ENCODE data around the gene BATF3.
"Not testable (repeated sequence)": the region's sequence is repeated elsewhere in the genome, so short reads cannot be mapped to it uniquely, and the experiment has no call there.

Gene BATF3, protein sequence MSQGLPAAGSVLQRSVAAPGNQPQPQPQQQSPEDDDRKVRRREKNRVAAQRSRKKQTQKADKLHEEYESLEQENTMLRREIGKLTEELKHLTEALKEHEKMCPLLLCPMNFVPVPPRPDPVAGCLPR

DNA sequence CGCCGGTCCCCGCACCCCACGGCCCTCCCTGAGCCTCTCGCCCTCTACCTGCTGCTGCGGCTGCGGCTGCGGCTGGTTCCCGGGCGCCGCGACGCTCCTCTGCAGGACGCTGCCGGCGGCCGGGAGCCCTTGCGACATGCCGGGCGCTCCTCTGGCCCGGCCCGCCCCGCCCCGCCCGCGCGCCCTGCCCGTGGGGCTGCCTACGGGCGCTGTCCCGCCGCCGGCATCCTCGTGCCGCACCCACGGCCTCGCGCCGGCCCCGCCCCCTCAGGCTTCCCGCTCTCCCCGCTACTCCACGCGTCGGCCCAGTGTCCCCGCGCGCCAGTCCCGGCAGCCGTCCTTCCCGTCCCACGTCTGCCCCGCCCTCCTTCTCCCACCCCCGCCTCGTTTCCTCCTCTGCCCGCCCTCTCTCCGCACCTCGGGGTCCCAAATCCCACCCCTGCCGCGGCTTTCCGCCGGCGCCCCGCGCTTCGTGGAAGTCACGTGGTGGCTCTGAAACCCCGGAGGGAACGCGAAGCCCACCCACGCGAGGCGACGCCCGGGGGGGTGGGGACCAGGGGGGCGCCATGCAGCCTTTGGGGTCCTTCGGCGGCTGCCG is at the start of gene BATF3:
BATF3 (minus strand) TSS at position 216 of the 598 bp plus-strand sequence; CDS start at position 138, 78 bp downstream.
- no peak for DNase-seq (ENCODE audit: low read depth in 1 of 2, low spot score in 1 of 2)
- in situ Hi-C loops (cut with HindIII; ENCODE audit: low pct_unique_long_range_greater_than_20kb, low sequenced_read_pairs): no loop called here
- no peak for TF ChIP-seq JUND (IDR thresholded peaks at IDR 0.05; ENCODE audit: low read depth)

DNA sequence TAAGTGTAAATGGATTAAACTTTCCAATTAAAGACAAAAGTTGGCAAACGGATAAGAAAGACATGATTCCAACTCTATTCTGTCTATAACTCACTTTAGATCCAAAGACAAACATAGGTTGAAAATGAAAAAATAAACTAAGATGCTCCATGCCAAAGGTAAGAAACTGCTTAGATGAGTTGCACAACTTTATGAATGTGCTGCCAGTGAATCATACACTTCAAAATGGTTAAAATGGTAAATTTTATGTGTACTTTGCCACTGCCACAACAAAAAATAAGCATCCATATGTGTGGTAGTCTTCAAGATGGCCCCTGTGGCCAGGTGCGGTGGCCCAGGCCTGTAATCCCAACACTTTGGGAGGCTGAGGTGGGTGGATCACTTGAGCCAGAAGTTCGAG is 46.9 kb upstream of the BATF3 start:
- no peak for DNase-seq (ENCODE audit: low read depth in 1 of 2, low spot score in 1 of 2)
- no peak for TF ChIP-seq JUND (IDR thresholded peaks at IDR 0.05; ENCODE audit: low read depth)
- in situ Hi-C loops (cut with HindIII; ENCODE audit: low pct_unique_long_range_greater_than_20kb, low sequenced_read_pairs): no loop called here

DNA sequence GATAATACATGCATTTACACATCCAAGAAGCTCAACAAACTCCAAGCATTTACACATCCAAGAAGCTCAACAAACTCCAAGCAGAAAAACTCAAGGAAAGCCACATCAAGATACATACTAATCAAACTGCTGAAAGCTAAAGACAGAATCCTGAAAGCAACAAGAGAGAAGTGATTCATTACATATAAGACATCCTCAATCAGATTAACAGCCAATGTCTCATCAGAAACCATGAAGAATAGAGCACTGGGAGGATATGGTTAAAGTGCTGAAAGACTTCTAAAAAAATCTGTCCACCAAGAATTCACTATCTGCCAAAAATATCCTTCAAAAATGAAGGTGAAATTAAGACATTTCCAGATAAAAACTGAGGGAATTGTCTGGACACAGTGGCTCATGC is 45.7 kb upstream of the BATF3 start:
- no peak for TF ChIP-seq JUND (IDR thresholded peaks at IDR 0.05; ENCODE audit: low read depth)
- in situ Hi-C loops (cut with HindIII; ENCODE audit: low pct_unique_long_range_greater_than_20kb, low sequenced_read_pairs): no loop called here
- no peak for DNase-seq (ENCODE audit: low read depth in 1 of 2, low spot score in 1 of 2)

GRCh38 chr1:212743901-212744475 is 44.3 kb upstream of the BATF3 start:
- TF ChIP-seq JUND (IDR thresholded peaks at IDR 0.05; ENCODE audit: low read depth): no peak
- DNase-seq (ENCODE audit: low read depth in 1 of 2, low spot score in 1 of 2): no peak
- in situ Hi-C loops (cut with HindIII; ENCODE audit: low pct_unique_long_range_greater_than_20kb, low sequenced_read_pairs): no loop called here

DNA sequence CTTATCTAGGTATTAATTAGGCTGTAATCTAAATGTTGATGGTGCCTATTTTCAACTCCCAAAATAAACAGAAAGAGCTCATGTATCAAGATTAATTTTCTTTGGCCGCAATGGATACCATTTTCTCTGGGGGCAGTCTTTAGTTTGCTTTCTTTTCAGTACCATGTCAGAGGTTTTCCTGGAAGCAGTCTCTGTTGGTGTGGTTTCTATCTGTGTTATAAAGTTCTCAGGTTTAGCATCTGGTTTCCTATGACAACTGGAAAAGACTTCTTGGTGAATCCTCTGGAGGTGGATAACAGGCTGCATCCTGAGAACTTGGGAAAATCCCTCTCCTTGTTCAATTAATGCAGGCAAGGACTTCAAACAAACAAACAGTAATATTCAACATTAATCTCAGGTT is 38.7 kb upstream of the BATF3 start:
- DNase-seq (ENCODE audit: low read depth in 1 of 2, low spot score in 1 of 2): no peak
- in situ Hi-C loops (cut with HindIII; ENCODE audit: low pct_unique_long_range_greater_than_20kb, low sequenced_read_pairs): no loop called here
- no peak for TF ChIP-seq JUND (IDR thresholded peaks at IDR 0.05; ENCODE audit: low read depth)

GRCh38 chr1:212737559-212737958 is 37.9 kb upstream of the BATF3 start:
- TF ChIP-seq JUND (IDR thresholded peaks at IDR 0.05; ENCODE audit: low read depth): no peak
- in situ Hi-C loops (cut with HindIII; ENCODE audit: low pct_unique_long_range_greater_than_20kb, low sequenced_read_pairs): no loop called here
- no peak for DNase-seq (ENCODE audit: low read depth in 1 of 2, low spot score in 1 of 2)

GRCh38 chr1:212733109-212733508 is 33.5 kb upstream of the BATF3 start:
- DNase-seq (ENCODE audit: low read depth in 1 of 2, low spot score in 1 of 2): no peak
- no peak for TF ChIP-seq JUND (IDR thresholded peaks at IDR 0.05; ENCODE audit: low read depth)
- in situ Hi-C loops (cut with HindIII; ENCODE audit: low pct_unique_long_range_greater_than_20kb, low sequenced_read_pairs): no loop called here

GRCh38 chr1:212731630-212732029 is 32.0 kb upstream of the BATF3 start:
- in situ Hi-C loops (cut with HindIII; ENCODE audit: low pct_unique_long_range_greater_than_20kb, low sequenced_read_pairs): no loop called here
- DNase-seq (ENCODE audit: low read depth in 1 of 2, low spot score in 1 of 2): no peak
- no peak for TF ChIP-seq JUND (IDR thresholded peaks at IDR 0.05; ENCODE audit: low read depth)

DNA sequence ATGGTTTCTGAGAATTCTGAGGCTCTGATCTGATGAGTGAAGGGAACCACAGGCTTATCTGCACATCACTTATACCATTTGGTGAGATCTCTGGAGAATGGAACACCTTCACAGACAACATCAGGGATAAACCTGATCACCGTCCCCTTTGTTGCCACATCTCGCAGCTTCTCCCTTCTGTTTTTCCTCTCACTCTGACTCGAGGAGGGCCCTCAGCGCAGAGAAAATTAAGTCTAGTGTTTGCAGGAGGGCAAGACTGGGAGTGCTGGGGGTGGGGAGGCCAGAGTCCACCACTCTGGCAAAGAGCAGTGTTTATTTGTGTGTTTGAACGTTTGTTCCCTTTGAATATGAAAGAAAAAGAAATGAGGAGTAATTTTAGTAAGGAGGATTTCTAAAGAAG is 29.0 kb upstream of the BATF3 start:
- no peak for TF ChIP-seq JUND (IDR thresholded peaks at IDR 0.05; ENCODE audit: low read depth)
- in situ Hi-C loops (cut with HindIII; ENCODE audit: low pct_unique_long_range_greater_than_20kb, low sequenced_read_pairs): no loop called here
- DNase-seq (ENCODE audit: low read depth in 1 of 2, low spot score in 1 of 2): no peak

- in situ Hi-C loops (cut with HindIII; ENCODE audit: low pct_unique_long_range_greater_than_20kb, low sequenced_read_pairs): no loop called here
- TF ChIP-seq JUND (IDR thresholded peaks at IDR 0.05; ENCODE audit: low read depth): no peak
- DNase-seq (ENCODE audit: low read depth in 1 of 2, low spot score in 1 of 2): no peak
Measured at GRCh38 chr1:212727386-212728181, 27.9 kb upstream of the BATF3 start.

DNA sequence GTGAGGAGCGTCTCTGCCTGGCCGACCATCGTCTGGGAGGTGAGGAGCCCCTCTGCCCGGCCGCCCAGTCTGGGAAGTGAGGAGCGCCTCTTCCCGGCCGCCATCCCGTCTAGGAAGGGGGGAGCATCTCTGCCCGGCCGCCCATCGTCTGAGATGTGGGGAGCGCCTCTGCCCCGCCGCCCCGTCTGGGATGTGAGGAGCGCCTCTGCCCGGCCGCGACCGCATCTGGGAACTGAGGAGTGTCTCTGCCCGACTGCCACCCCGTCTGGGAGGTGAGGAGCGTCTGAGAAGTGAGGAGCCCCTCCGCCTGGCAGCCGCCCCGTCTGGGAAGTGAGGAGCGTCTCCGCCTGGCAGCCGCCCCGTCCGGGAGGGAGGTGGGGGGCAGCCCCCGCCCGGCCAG is 25.0 kb upstream of the BATF3 start:
- DNase-seq (ENCODE audit: low read depth in 1 of 2, low spot score in 1 of 2); in situ Hi-C loops (cut with HindIII; ENCODE audit: low pct_unique_long_range_greater_than_20kb, low sequenced_read_pairs): not testable (repeated sequence)

GRCh38 chr1:212722270-212722957 is 22.8 kb upstream of the BATF3 start:
- TF ChIP-seq JUND (IDR thresholded peaks at IDR 0.05; ENCODE audit: low read depth): no peak
- DNase-seq (ENCODE audit: low read depth in 1 of 2, low spot score in 1 of 2): peak in 1 of 2 experiments; percentile 5
- in situ Hi-C loops (cut with HindIII; ENCODE audit: low pct_unique_long_range_greater_than_20kb, low sequenced_read_pairs): no loop called here

Measured in T47D (cell line).